ENCODE results near the gene CDK18. TPM values are rescaled to one million over a fixed set of nuclear protein-coding genes. Genes with fewer than 3 reads are reported as not detected.
A peak's percentile ranks its signal among the peaks of the same experiment; 100 is the strongest.

The CDK18 gene
- total RNA-seq, 6 experiments from 2014 or later = 6.3 to 22.3 (median 9.7) TPM

DNA sequence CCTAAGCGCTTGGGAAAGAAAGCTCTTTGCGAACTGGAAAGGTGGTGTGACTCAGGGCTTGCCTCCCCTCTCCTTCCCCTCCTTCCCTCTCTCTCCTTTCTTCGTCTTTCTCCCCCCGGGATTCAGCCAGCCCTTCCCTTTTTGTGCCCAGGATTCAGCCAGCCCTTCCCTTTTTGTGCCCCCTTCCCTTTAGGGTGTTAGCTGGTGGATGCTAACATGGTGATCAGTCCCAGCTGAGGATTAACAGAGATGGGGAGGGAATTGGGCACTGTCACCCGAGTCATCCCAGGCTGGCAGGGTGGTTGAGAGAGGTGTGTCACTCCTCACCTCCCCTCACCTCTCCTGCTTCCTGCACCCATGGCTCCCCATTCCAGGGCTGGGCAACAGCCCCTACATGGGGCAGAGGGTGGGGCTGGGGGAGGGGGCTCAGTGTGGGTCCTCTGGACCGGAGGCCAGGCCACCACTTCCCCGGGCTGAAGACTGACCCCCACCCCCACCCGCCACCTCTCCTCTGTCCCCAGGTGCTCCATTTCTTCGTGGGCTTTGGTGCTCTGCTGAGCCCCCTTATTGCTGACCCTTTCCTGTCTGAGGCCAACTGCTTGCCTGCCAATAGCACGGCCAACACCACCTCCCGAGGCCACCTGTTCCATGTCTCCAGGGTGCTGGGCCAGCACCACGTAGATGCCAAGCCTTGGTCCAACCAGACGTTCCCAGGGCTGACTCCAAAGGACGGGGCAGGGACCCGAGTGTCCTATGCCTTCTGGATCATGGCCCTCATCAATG lies 75.9 kb downstream of the CDK18 start:
- no peaks in the 10 kb centered on the region for H3K27me3 ChIP-seq
- H3K4me1 ChIP-seq = peaks cover 0 to 2% (median 0%) of the 10 kb centered on the region in 4 donors
- 58% methylated on average over 3 of the region's 15 CpGs for WGBS (ENCODE audit: insufficient coverage, low coverage, low lambda C conversion rate, missing lambda C conversion rate)
- intact Hi-C loops (cut with DNase I) = no loop called here
- TF ChIP-seq, protein P1, sequence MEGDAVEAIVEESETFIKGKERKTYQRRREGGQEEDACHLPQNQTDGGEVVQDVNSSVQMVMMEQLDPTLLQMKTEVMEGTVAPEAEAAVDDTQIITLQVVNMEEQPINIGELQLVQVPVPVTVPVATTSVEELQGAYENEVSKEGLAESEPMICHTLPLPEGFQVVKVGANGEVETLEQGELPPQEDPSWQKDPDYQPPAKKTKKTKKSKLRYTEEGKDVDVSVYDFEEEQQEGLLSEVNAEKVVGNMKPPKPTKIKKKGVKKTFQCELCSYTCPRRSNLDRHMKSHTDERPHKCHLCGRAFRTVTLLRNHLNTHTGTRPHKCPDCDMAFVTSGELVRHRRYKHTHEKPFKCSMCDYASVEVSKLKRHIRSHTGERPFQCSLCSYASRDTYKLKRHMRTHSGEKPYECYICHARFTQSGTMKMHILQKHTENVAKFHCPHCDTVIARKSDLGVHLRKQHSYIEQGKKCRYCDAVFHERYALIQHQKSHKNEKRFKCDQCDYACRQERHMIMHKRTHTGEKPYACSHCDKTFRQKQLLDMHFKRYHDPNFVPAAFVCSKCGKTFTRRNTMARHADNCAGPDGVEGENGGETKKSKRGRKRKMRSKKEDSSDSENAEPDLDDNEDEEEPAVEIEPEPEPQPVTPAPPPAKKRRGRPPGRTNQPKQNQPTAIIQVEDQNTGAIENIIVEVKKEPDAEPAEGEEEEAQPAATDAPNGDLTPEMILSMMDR (IDR thresholded peaks at IDR 0.05) = no peak
- no peak for TF ChIP-seq POLR2A (IDR thresholded peaks at IDR 0.05)
- H3K4me3 ChIP-seq = no peak overlapping the region
- DNase-seq = peak in 1 of 3 donors; percentile 33
- H3K36me3 ChIP-seq = no peaks in the 10 kb centered on the region
- H3K9me3 ChIP-seq = no peaks in the 10 kb centered on the region
- H3K27ac ChIP-seq = no peak overlapping the region
- ATAC-seq = no peak

DNA sequence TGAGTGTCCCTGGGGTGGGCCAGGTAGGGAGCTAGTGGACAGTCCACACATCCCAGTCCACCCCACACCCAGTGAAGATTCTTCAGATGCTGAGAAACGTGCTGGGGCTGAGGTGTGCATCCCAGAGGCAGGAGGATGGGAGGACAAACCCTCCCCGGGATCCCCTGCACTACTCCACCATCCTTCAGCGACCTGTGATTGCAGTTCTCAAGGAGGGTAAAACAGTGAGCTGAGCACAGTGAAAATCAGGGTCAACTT lies 76.4 kb downstream of the CDK18 start:
- TF ChIP-seq POLR2A (IDR thresholded peaks at IDR 0.05) = no peak
- H3K27me3 ChIP-seq = no peaks in the 10 kb centered on the region
- H3K27ac ChIP-seq = no peak overlapping the region
- DNase-seq (no peak), ATAC-seq (no peak)
- no peaks in the 10 kb centered on the region for H3K36me3 ChIP-seq
- peaks cover 0 to 2% (median 0%) of the 10 kb centered on the region in 4 donors for H3K4me1 ChIP-seq
- intact Hi-C loops (cut with DNase I) = no loop called here
- H3K4me3 ChIP-seq = no peak overlapping the region
- 60% methylated on average over 3 of the region's 3 CpGs for WGBS (ENCODE audit: insufficient coverage, low coverage, low lambda C conversion rate, missing lambda C conversion rate)
- H3K9me3 ChIP-seq = no peaks in the 10 kb centered on the region

DNA sequence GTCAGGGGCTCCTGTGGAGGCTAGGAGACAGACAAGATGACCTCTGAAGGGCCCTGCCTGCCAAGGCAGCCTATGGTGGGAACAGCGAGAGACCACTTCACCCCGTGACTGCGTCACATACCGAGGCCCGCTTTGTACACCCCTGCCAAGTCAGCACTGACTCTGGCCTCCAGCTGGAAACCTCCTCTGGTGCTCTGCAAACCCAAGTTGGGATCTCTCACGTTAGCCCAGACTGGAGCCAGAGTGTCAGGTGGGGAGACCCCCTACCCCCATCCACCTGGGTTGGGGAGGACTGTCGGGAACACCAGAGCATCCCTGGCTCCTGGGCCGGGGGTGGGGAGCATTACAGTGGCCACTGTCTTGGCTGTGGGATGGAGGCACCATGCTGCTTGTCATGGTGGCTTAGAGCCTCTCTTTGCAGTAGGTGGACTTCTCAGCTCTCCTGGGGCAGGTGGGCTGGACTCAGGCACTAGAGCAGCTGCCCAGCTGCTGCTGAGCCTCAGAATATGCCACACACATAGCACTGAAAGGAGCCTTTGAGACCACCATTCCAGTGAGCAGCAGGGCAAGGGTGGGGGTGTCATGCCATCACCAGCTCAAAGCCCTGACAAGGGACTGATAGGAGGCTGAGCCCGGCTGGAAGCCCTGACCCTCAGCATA lies 77.0 kb downstream of the CDK18 start:
- Histone ChIP-seq H3K27ac (no peak overlapping the region), H3K4me1 (peaks cover 0 to 2% (median 0%) of the 10 kb centered on the region in 4 donors), H3K36me3 (no peaks in the 10 kb centered on the region), H3K4me3 (no peak overlapping the region), H3K9me3 (no peaks in the 10 kb centered on the region), H3K27me3 (no peaks in the 10 kb centered on the region)
- TF ChIP-seq, protein P1 (IDR thresholded peaks at IDR 0.05) = no peak
- no peak for TF ChIP-seq POLR2A (IDR thresholded peaks at IDR 0.05)
- WGBS (ENCODE audit: insufficient coverage, low coverage, low lambda C conversion rate, missing lambda C conversion rate) = 20% methylated on average over 1 of the region's 9 CpGs
- intact Hi-C loops (cut with DNase I) = no loop called here
- DNase-seq (peak in 1 of 3 donors; percentile 40), ATAC-seq (no peak)

DNA sequence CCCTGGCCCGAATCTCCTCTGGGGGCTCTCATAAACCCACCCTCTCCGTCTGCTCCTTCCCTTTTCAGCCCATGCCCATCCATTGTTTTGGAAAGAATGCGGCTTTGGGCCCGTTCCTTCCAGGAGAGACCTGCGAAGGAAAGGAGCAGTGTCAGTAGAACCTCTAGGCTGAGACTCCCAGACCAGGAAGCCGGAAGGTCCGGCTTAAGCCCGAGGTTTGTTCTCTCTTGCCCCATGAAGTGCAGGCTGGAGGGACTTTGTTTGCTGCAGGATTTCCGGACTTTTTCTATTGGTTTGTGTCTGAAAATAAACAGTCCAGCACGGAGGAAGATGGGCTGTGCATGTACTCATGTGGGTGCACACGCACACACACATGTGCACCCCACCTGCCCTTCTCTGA lies 77.6 kb downstream of the CDK18 start:
- no peak for TF ChIP-seq POLR2A (IDR thresholded peaks at IDR 0.05)
- TF ChIP-seq, protein P1 (IDR thresholded peaks at IDR 0.05) = no peak
- Histone ChIP-seq H3K4me1 (peaks cover 0 to 2% (median 0%) of the 10 kb centered on the region in 4 donors), H3K27me3 (no peaks in the 10 kb centered on the region), H3K9me3 (no peaks in the 10 kb centered on the region), H3K36me3 (no peaks in the 10 kb centered on the region), H3K4me3 (no peak overlapping the region), H3K27ac (no peak overlapping the region)
- ATAC-seq (no peak), DNase-seq (peak in 1 of 3 donors; percentile 21)
- WGBS (ENCODE audit: insufficient coverage, low coverage, low lambda C conversion rate, missing lambda C conversion rate) = 63% methylated on average over 2 of the region's 11 CpGs
- intact Hi-C loops (cut with DNase I) = no loop called here

Small RNAs within 50 kb of the gene (small RNA-seq; reads per million reads assigned to genes)
- 0 reads per million in 2 experiments for gene RNU2-19P

Other genes starting within 250 kb of the CDK18 start
- 1 to 10 TPM in 5 of 6 experiments, under 1 TPM in 1; 0.88 to 5.1 (median 2.1) TPM for gene NUAK2, start 182.9 kb upstream of the CDK18 start, total RNA-seq
- under 1 TPM in 2 of 6 experiments, not detected in 4; 0.22 to 0.44 TPM for gene KLHDC8A, start 147.7 kb upstream of the CDK18 start, total RNA-seq
- not detected for gene LEMD1, start 82.6 kb upstream of the CDK18 start, total RNA-seq
- under 1 TPM in 1 of 6 experiments, not detected in 5; 0.06 TPM for gene BLACAT1, start 48.6 kb upstream of the CDK18 start, total RNA-seq
- 10 to 100 TPM; 15.1 to 39.2 (median 26.9) TPM for gene ELK4, start 127.3 kb downstream of the CDK18 start, total RNA-seq
- gene SLC45A3, start 175.8 kb downstream of the CDK18 start, total RNA-seq = 10 to 100 TPM in 2 of 6 experiments, 1 to 10 TPM in 4; 6.9 to 27.0 (median 7.9) TPM
- gene NUCKS1, start 245.5 kb downstream of the CDK18 start, total RNA-seq = 10 to 100 TPM; 32.8 to 91.1 (median 68.6) TPM